Lung (tissue), 12 donors: ENCODE data around the gene DUSP16. TPM values are rescaled to one million over a fixed set of nuclear protein-coding genes. Genes with fewer than 3 reads are reported as not detected.
A peak's percentile ranks its signal among the peaks of the same experiment; 100 is the strongest.

Source experiments
- ATAC-seq: fragments of 200-7000 bp; cut with Tn5 transposase; one replicate; pipeline ENCODE4 v1.9.1; 2020; ENCODE audit warnings: moderate number of reproducible peaks; ENCODE audit not compliant: insufficient read depth, low FRiP score
- DNase-seq, 3 donors: peaks; one replicate each; pipeline ENCODE4 v3.0.0-alpha.2; 2013 to 2017
- H3K27ac ChIP-seq, 2 donors: one replicate each; pipeline ENCODE4 v1.5.1; 2013; ENCODE audit warnings: mild to moderate bottlenecking in 2 of 2, moderate library complexity in 2 of 2, control low read depth in 1 of 2, inconsistent platforms in 1 of 2, low read depth in 1 of 2, low read length in 1 of 2
- H3K27me3 ChIP-seq, 3 donors: one replicate each; pipeline ENCODE4 v1.5.1; 2013; ENCODE audit warnings: low read length in 2 of 3; ENCODE audit not compliant: control insufficient read depth in 3 of 3, insufficient read depth in 3 of 3
- H3K36me3 ChIP-seq, 4 donors: one replicate each; pipeline ENCODE4 v1.5.1; 2013; ENCODE audit warnings: low read length in 4 of 4, mild to moderate bottlenecking in 1 of 4, moderate library complexity in 1 of 4; ENCODE audit not compliant: control insufficient read depth in 4 of 4, insufficient read depth in 4 of 4
- H3K4me1 ChIP-seq, 5 donors: one replicate each; pipeline ENCODE4 v1.5.1; 2013; ENCODE audit warnings: low read length in 5 of 5, mild to moderate bottlenecking in 2 of 5, moderate library complexity in 1 of 5; ENCODE audit not compliant: control insufficient read depth in 5 of 5, insufficient read depth in 5 of 5
- H3K4me3 ChIP-seq: one replicate; pipeline ENCODE4 v1.5.1; 2013; ENCODE audit warnings: mild to moderate bottlenecking, control low read depth, moderate library complexity
- H3K9ac ChIP-seq, 2 donors: one replicate each; pipeline ENCODE4 v1.5.1; 2013; ENCODE audit warnings: low read length in 2 of 2, control low read depth in 1 of 2; ENCODE audit not compliant: insufficient read depth in 1 of 2
- H3K9me3 ChIP-seq, 4 donors: one replicate each; pipeline ENCODE4 v1.5.1; 2013; ENCODE audit warnings: low read length in 3 of 4, mild to moderate bottlenecking in 1 of 4, moderate library complexity in 1 of 4; ENCODE audit not compliant: control insufficient read depth in 4 of 4, insufficient read depth in 3 of 4
- CTCF ChIP-seq: IDR thresholded peaks from 2 replicates; pipeline ENCODE4 v1.5.1; 2012; ENCODE audit warnings: mild to moderate bottlenecking; ENCODE audit errors: control extremely low read depth, extremely low read depth
- WGBS, 2 donors: extraction: QIAGEN DNeasy Blood & Tissue Kit; methylation state at CpG; one replicate each; pipeline ENCODE4 v1.1.7; 2013; 5-methylcytosine and 5-hydroxymethylcytosine counted together
- polyA plus RNA-seq, 2 donors: library from polyadenylated mRNA; stranded (reverse); fragments of 200-250 nt; gene quantifications; one replicate each; pipeline ENCODE4 v1.2.1, GENCODE V29; 2013
- total RNA-seq, 2 donors: library from RNA; depleted of rRNA in 1 of 2; stranded (reverse); fragments of >200 nt in 1 of 2; gene quantifications; one replicate each; pipeline ENCODE4 v1.2.1, GENCODE V29; 2014 to 2021
- donor health status: control.
- donor health status: control.
- donor health status: Bipolar disorder and iron deficiency.
- donor health status: healthy.
- donor health status: DM: yes; HTN: yes; CAD: no.

The DUSP16 gene
- total and polyA plus RNA-seq, 4 donors: 11.1 to 40.0 (median 25.8) TPM

- no peak for ATAC-seq
- DNase-seq: no peak
- Histone ChIP-seq H3K4me3 (no peak overlapping the region), H3K27me3 (no peaks in the 10 kb centered on the region), H3K9me3 (no peaks in the 10 kb centered on the region), H3K27ac (no peak overlapping the region), H3K36me3 (peaks cover 5 to 14% (median 12%) of the 10 kb centered on the region in 4 donors), H3K9ac (no peak overlapping the region), H3K4me1 (peaks cover 0 to 31% (median 0%) of the 10 kb centered on the region in 5 donors)
- 77 to 94% methylated on average over 3 of the region's 3 CpGs for WGBS, 2 donors
- no peak for TF ChIP-seq CTCF
Observed at GRCh38 chr12:12513416-12514006, 49.2 kb downstream of the DUSP16 start.

GRCh38 chr12:12511895-12512711, 50.6 kb downstream of the DUSP16 start:
- DNase-seq (no peak), ATAC-seq (no peak)
- TF ChIP-seq CTCF: no peak
- no peak overlapping the region for H3K9ac ChIP-seq
- H3K4me1 ChIP-seq: peaks cover 0 to 33% (median 2%) of the 10 kb centered on the region in 5 donors
- H3K4me3 ChIP-seq: no peak overlapping the region
- no peaks in the 10 kb centered on the region for H3K9me3 ChIP-seq
- no peak overlapping the region for H3K27ac ChIP-seq
- 90 to 91% methylated on average over 5 of the region's 5 CpGs for WGBS, 2 donors
- H3K36me3 ChIP-seq: peaks cover 4 to 12% (median 5%) of the 10 kb centered on the region in 4 donors
- no peaks in the 10 kb centered on the region for H3K27me3 ChIP-seq

GRCh38 chr12:12511021-12511783, 51.5 kb downstream of the DUSP16 start:
- Histone ChIP-seq H3K9me3 (no peaks in the 10 kb centered on the region), H3K27ac (peak overlapping the region in 1 of 2 donors; percentile 3), H3K9ac (no peak overlapping the region), H3K4me3 (no peak overlapping the region), H3K27me3 (no peaks in the 10 kb centered on the region), H3K36me3 (peaks cover 0 to 9% (median 3%) of the 10 kb centered on the region in 4 donors), H3K4me1 (peaks cover 0 to 37% (median 10%) of the 10 kb centered on the region in 5 donors)
- no peak for TF ChIP-seq CTCF
- DNase-seq (no peak), ATAC-seq (no peak)
- WGBS, 2 donors: 63 to 65% methylated on average over 3 of the region's 3 CpGs
